Activated CD4-positive, alpha-beta T cell treated with anti-CD3 and anti-CD28 coated beads for 48 hours (primary cell): ENCODE results near the gene ASIC1.

Experiments used
- DNase-seq: peaks from one replicate; pipeline ENCODE4 v3.0.0-alpha.2; 2020

Gene ASIC1

GRCh38 chr12:50110127-50110761 is 52.8 kb downstream of the ASIC1 start:
- DNase-seq, result peak; percentile 25

DNA sequence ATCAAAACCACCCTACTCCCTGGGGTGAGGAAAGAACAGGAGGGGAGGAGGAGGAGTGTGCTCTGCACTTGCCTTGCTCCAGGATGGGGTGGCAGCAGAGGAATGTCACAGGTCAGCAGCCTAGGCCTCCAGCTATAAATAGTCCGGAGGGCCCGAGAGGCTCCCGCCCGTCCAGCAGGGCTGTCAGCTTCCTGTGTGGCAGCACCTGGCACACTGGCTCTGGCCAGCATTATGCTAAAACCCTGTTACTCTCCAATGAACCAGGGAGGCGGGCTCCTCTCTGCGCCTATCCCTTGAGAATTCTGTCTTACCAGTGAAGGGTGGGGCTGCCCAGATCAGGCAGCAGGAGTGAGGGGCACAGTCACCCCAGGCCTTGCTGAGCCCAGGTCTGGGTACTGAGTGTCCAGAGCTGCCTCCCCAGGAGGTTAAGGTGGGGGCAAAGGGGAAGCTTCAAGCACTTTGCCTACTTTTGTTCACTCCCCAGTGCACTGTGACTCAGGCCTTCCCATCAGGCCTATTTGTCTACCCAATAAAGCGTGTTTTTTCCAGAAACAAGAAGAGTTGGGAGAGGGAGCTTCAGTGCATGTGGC is 53.5 kb downstream of the ASIC1 start:
- DNase-seq, result no peak

- no peak for DNase-seq
These were observed 53.9 kb downstream of the ASIC1 start for GRCh38 chr12:50111395-50111692.

GRCh38 chr12:50111693-50112455 is 54.5 kb downstream of the ASIC1 start, which contains the start of gene COX14:
COX14 (plus strand) TSS chr12:50112236; CDS start chr12:50120044, 7,808 bp downstream.
- peak; percentile 99 for DNase-seq

DNA sequence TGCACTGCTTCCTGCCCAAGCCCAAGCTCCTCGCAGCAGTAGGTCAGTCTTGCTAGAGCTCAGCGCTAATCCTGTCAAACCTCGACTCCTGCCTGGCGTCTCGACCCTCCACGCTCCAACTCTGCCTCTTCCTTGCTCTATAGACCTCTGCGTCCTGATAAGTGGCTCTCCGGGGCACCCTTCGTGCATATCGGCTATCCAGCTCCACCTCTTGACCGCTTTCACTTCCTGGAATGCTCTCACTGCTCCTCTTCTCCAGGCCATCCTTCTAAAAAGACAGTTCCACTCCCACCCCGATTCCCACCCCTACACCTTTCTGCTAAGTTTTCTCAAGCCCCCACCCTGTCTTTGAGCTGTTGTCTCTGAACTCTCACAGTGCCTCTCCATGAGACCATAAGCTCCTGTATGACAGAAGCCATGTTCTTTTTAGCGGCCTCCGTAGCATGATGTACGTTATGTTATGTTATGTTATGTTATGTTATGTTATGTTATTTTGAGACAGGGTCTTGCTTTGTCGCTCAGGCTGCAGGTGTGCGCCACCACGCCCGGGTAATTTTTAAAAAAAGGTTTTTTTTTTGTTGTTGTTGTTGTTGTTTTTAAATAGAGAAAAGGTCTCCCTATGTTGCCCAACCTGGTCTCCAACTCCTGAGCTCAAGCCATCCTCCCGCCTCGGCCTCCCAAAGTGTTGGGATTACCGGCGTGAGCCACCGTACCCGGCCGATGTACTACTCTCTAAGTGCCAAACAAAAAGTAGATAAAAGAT is 55.2 kb downstream of the ASIC1 start:
- no peak for DNase-seq

DNA sequence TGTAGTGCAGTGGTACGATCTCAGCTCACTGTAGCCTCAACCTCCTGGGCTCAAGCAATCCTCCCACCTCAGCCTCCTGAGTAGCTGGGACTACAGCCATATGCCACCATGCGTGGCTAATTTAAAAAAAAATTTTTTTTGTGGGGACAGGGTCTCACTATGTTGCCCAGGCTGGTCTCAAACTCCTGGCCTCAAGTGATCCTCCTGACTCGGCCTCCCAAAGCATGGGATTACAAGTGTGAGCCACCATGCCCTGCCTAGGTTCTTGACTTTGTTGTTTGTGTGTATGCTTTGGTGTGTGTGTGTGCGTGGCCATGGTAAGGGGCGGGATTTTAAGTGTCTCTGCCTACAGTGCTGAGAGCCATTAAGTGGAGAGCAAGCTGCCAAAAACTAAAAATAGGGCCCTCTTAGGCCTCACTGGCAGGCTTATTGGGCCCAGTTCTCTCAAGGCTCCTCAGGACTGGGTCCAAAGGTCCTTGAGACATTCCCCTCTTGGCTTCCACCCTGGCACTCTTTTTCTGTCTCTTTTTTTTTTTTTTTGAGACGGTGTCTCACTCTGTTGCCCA is 59.7 kb downstream of the ASIC1 start:
- no peak for DNase-seq

- no peak for DNase-seq
These were observed 62.0 kb downstream of the ASIC1 start for GRCh38 chr12:50119387-50119786.

DNA sequence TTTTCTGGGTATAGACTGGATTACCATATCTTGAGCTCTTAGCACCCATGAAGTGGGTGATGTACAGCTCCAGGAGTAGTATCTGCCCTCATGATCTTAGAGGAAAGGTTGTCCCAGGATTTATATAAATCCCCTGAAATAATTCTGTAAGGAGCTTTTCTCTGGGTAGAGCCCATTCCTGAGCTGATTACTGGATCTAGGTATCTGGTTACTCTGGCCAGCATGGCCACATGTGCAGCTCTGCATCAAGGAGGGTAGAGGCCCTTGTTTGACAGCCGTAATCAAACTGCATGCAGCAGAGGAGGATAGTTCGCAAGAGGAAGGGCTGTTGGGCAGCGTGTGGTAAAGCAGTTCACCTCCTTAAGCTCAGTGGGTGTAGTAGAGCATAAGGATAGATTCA is 63.1 kb downstream of the ASIC1 start:
- no peak for DNase-seq

- DNase-seq, result no peak
These were observed 63.6 kb downstream of the ASIC1 start for GRCh38 chr12:50120953-50121352.

DNA sequence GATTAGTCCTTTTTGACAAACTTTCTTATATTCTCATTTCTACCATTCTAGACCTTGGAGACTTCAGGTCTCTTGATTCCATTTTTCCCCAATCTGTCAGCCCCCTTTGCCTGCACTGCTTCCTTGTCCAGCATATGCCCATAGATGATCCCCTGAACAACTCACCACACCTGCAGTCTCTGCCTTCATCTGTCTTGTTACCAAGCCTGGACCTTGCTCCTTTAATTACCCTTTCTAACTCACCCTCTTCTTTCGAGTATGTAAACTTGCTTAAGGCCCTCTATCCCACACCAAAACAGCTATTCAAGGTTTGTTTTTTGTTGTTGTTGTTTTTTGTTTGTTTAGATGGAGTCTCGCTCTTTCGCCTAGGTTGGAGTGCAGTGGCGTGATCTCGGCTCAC is 64.2 kb downstream of the ASIC1 start:
- no peak for DNase-seq

- no peak for DNase-seq
These were observed 65.8 kb downstream of the ASIC1 start for GRCh38 chr12:50123203-50123602.

GRCh38 chr12:50127546-50127945 is 70.2 kb downstream of the ASIC1 start:
- DNase-seq, result no peak

DNA sequence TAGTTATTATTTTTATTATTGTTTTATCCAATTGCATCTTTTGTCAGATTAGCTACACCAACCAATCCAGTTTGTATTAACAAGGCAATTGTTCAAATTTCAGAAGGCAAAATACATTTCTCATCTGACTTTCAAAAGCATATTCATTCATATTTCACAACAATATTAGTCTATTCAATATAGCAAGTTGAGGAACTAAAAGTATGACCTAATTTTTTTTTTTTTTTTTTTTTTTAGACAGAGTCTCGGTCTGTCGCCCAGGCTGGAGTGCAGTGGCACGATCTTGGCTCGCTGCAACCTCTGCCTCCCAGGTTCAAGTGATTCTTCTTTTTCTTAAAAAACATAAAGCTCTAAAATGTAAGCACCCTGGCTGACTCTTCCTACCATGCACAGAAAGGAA is 71.9 kb downstream of the ASIC1 start:
- DNase-seq, result no peak

GRCh38 chr12:50132505-50133135 is 75.2 kb downstream of the ASIC1 start:
- DNase-seq, result no peak
